Measurements from ENCODE around the gene TK2. TPM values are rescaled to one million over a fixed set of nuclear protein-coding genes. Genes with fewer than 3 reads are reported as not detected.

TK2 gene
- total RNA-seq, 1 experiment from 2014 or later, result 31.2 TPM

- Mint-ChIP-seq H3K27ac (ENCODE audit: low read depth, unreplicated experiment) (no peak overlapping the region), H3K4me3 (ENCODE audit: unreplicated experiment) (no peak overlapping the region), H3K4me1 (ENCODE audit: insufficient read depth, unreplicated experiment) (no peaks in the 10 kb centered on the region), H3K27me3 (ENCODE audit: insufficient read depth, unreplicated experiment) (no peaks in the 10 kb centered on the region), H3K36me3 (ENCODE audit: insufficient read depth, unreplicated experiment) (no peaks in the 10 kb centered on the region), H3K9me3 (ENCODE audit: unreplicated experiment) (no peaks in the 10 kb centered on the region)
- TF ChIP-seq, protein P1, sequence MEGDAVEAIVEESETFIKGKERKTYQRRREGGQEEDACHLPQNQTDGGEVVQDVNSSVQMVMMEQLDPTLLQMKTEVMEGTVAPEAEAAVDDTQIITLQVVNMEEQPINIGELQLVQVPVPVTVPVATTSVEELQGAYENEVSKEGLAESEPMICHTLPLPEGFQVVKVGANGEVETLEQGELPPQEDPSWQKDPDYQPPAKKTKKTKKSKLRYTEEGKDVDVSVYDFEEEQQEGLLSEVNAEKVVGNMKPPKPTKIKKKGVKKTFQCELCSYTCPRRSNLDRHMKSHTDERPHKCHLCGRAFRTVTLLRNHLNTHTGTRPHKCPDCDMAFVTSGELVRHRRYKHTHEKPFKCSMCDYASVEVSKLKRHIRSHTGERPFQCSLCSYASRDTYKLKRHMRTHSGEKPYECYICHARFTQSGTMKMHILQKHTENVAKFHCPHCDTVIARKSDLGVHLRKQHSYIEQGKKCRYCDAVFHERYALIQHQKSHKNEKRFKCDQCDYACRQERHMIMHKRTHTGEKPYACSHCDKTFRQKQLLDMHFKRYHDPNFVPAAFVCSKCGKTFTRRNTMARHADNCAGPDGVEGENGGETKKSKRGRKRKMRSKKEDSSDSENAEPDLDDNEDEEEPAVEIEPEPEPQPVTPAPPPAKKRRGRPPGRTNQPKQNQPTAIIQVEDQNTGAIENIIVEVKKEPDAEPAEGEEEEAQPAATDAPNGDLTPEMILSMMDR (IDR thresholded peaks at IDR 0.05; ENCODE audit: unreplicated experiment), result no peak
- DNase-seq (ENCODE audit: unreplicated experiment), result no peak
- intact Hi-C loops (cut with micrococcal nuclease), result no loop called here
- ChIA-PET CTCF (interaction anchor here (1.0 to 1.1 kb wide), 3 partner anchors 8 to 107 kb away, joined by 3 to 5 read pairs (median 3); no protein-coding TSS in a partner anchor), POLR2A (no interaction called here)
- BruUV-seq (replicated peaks), result no TSS peak
Observed at GRCh38 chr16:66590322-66590721, 40.4 kb upstream of the TK2 start.

DNA sequence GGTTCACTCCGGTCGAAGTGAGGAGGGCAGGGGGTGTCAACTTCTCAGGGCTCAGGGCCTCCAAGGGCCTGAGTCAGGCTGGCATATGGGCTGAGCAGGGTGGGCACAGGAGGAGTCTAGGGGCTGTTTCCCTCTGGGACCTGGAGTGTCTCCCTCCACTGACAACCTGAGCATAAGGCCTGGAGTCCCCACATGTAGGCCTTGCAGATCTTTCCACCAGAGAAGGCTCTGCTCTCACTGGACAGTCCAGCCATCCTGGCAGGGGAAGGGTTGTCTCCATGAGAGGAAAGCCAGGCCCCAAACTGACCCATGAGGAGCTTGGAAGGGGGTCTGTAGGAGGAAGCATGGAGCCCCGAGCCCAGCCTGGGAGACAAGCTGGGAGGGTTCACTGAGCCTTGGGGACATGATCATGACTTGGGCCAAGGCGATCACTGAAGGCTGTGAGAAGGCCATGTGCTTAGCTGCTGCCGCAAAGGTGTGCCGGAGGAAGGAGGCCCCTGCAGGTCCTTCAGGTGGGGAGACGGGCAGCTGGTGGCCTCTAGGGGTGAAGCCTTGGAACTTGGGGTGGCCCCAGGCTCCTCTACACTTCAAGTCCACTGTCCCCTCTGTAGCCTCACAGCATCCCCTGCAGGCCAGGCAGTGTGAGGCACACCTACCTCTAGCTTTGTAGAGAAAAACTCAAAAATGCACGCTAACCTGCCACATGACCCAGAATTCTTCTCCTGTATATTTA is 39.2 kb upstream of the TK2 start:
- Mint-ChIP-seq H3K36me3 (ENCODE audit: insufficient read depth, unreplicated experiment) (peaks cover 6% of the 10 kb centered on the region), H3K27ac (ENCODE audit: low read depth, unreplicated experiment) (no peak overlapping the region), H3K27me3 (ENCODE audit: insufficient read depth, unreplicated experiment) (no peaks in the 10 kb centered on the region), H3K4me1 (ENCODE audit: insufficient read depth, unreplicated experiment) (no peaks in the 10 kb centered on the region), H3K4me3 (ENCODE audit: unreplicated experiment) (no peak overlapping the region), H3K9me3 (ENCODE audit: unreplicated experiment) (no peaks in the 10 kb centered on the region)
- no TSS peak for BruUV-seq (replicated peaks)
- POLR2A ChIA-PET, result no interaction called here
- TF ChIP-seq, protein P1 (IDR thresholded peaks at IDR 0.05; ENCODE audit: unreplicated experiment), result peak; percentile 54
- CTCF ChIA-PET, result interaction anchor here (0.5 to 1.2 kb wide), 7 partner anchors 14 to 310 kb away, joined by 3 to 4 read pairs (median 3); no protein-coding TSS in a partner anchor
- peak; percentile 53 for DNase-seq (ENCODE audit: unreplicated experiment)
- intact Hi-C loops (cut with micrococcal nuclease), result loop anchor here (2.0 kb wide), 1 partner anchor 110 kb away; no protein-coding TSS in a partner anchor

DNA sequence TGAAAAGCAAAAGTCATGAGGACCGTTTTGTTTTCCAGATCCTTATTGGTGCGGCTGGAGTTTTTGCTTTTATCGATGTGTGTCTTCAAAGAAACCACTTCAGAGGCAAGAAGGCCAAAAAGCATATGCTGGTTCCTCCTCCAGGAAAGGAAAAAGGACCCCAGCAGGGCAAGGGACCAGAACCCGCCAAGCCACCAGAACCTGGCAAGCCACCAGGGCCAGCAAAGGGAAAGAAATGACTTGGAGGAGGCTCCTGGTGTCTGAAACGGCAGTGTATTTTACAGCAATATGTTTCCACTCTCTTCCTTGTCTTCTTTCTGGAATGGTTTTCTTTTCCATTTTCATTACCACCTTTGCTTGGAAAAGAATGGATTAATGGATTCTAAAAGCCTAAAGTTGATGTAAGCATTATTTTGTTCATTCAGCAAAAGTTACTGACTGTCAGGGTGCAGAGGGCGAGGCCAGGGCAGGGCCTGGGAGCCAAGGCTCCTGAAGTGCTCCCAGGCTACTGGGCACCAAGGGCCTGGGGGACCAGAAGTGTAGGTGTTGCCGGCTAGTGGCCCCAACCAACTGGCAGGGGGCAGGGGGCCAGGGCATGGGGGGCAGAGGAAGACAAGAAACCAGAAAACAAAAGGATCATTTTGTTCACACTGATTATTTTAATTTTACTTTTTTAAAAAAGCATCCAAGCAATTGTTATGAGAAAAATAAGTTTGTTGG is 38.1 kb upstream of the TK2 start:
- Mint-ChIP-seq H3K4me3 (ENCODE audit: unreplicated experiment) (no peak overlapping the region), H3K36me3 (ENCODE audit: insufficient read depth, unreplicated experiment) (peaks cover 6% of the 10 kb centered on the region), H3K4me1 (ENCODE audit: insufficient read depth, unreplicated experiment) (no peaks in the 10 kb centered on the region), H3K27me3 (ENCODE audit: insufficient read depth, unreplicated experiment) (no peaks in the 10 kb centered on the region), H3K27ac (ENCODE audit: low read depth, unreplicated experiment) (no peak overlapping the region), H3K9me3 (ENCODE audit: unreplicated experiment) (no peaks in the 10 kb centered on the region)
- intact Hi-C loops (cut with micrococcal nuclease), result loop anchor here (2.0 kb wide), 1 partner anchor 109 kb away; no protein-coding TSS in a partner anchor
- ChIA-PET CTCF (no interaction called here), POLR2A (no interaction called here)
- BruUV-seq (replicated peaks), result no TSS peak
- no peak for DNase-seq (ENCODE audit: unreplicated experiment)
- TF ChIP-seq, protein P1 (IDR thresholded peaks at IDR 0.05; ENCODE audit: unreplicated experiment), result no peak

All from MCF 10A (cell line).